ENCODE data around the gene POLD2.

The POLD2 gene

DNA sequence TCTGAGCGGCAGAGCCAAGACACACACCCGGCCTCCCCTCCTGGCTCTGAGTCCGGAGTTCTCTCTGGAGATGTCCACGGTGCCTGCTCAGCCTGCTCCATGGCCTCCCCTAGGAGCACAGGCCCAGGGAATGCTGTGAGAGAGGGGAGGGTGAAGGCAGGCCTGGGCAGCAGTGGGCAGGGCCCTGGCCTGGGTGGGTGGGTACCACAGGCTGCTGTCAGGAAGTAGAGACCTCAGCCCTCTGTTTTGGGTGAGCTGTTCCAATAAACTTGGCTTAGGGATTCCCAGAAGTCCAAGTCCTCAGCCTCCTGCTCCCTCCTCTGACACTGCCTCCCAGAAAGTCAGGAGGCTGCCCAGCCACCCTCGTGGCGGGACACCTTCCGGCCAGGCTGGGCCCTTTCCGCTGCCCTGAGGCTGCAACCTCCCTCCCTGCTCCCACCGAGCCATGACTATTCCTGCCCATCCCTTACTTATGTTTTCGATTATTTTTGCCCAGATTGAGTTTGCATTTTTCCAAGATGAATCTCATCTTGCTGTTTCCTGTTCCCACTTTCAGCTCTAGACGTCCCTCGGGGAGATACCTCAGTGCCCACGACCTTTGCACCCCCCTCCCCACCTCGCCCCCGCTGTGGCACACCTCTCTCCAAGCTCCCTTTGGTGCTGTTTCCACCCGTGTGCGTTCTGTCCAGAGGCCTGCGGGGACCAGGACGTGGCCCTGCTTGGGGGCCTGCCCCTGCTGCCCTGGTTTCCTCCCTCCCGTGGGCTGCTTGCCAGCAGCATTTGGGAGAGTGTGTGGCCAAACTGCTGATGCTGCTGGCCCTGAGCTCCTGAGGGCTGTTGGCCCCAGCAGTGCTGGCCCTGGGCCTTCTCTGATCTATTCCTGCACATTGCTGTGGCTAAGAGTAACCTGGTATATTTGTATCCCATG is 35.2 kb downstream of the POLD2 start:
- no peak for TF ChIP-seq CTCF (IDR thresholded peaks at IDR 0.05; ENCODE audit: low read depth, low read length)
- H3K4me3 ChIP-seq (ENCODE audit: low read depth, low read length): no peak overlapping the region

DNA sequence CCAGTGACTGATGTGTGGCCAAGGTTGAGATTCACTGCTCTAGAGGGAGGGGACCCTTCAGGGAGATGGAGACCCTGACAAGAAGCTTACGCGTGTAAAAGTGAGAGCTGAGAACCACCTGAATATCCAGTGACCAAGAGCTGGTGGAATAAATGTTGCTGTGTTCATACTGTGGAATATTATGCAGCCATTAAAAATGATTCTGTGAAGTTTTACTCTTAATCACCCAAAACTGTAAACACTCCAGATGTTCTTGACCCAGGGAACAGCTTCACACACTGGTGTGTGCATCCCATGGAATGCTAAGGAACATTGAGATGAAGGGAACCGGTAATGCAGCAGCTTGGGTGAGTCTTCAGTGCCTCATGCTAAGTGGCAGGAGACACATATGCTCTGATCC is 36.7 kb downstream of the POLD2 start:
- no peak for TF ChIP-seq CTCF (IDR thresholded peaks at IDR 0.05; ENCODE audit: low read depth, low read length)
- H3K4me3 ChIP-seq (ENCODE audit: low read depth, low read length): no peak overlapping the region

GRCh38 chr7:44085546-44085945 is 37.8 kb downstream of the POLD2 start:
- 0 out of 2 replicates have a peak, but pooled peaks have one; percentile 15 for TF ChIP-seq CTCF (IDR thresholded peaks at IDR 0.05; ENCODE audit: low read depth, low read length)
- H3K4me3 ChIP-seq (ENCODE audit: low read depth, low read length): no peak overlapping the region

- no peak for TF ChIP-seq CTCF (IDR thresholded peaks at IDR 0.05; ENCODE audit: low read depth, low read length)
Observed at GRCh38 chr7:44084701-44085100, 38.6 kb downstream of the POLD2 start.

DNA sequence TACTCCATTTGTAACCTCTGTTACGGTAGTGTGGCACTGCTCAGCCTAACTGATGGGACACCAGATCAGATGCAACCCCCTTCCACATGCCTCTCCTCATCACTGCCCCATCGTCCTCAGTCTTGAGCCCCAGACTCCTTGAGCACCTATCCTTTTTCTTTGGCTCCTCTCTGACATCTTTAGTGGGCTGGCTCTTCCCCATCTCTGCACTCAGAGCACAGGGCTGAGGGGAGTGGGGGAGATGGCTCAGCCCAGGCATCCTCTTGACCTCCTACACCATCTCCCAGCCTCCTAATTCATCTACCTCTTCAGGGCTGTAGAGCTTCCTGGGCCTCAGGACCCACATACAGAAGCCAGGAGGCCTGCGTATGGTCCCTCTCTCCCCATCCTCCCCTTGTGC is 39.6 kb downstream of the POLD2 start:
- H3K4me3 ChIP-seq (ENCODE audit: low read depth, low read length): no peak overlapping the region
- no peak for TF ChIP-seq CTCF (IDR thresholded peaks at IDR 0.05; ENCODE audit: low read depth, low read length)

More at GRCh38 chr7:44084701-44085100, 38.6 kb downstream of the POLD2 start:
- no peak overlapping the region for H3K4me3 ChIP-seq (ENCODE audit: low read depth, low read length)

DNA sequence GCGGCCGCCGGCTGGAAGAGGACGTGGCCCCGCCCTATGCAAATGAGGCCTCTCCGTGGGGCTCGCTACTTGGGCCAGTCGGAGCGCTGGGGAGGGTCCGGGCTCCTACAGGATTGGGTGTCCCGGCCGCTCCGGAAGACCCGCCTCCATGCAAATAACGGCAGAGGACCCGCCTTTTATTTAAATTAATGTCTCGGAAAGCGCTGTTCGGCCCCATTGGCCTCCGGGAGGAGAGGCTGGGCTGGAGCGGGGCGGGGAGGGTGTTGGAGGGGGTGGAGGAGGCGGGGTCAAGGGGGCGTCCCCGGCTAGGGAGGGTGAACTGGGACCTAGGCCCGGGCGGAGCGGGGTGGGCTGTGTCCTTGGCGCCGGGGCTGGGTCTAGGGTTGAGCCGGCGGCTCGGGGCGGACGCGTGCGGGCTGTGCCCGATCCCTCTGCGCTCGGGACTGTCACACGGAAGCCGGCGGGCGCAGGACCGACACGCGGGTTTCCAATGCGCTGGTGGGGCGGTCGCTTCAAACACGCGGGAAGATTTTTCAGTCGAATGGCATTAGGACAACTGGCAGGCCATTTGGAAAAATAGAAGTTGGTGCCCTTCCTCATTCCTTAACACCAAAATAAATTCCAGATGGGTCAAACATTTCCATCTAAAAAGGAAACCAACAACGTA is 40.7 kb downstream of the POLD2 start:
- H3K4me3 ChIP-seq (ENCODE audit: low read depth, low read length): peak overlapping the region; percentile 65
- no peak for TF ChIP-seq CTCF (IDR thresholded peaks at IDR 0.05; ENCODE audit: low read depth, low read length)

DNA sequence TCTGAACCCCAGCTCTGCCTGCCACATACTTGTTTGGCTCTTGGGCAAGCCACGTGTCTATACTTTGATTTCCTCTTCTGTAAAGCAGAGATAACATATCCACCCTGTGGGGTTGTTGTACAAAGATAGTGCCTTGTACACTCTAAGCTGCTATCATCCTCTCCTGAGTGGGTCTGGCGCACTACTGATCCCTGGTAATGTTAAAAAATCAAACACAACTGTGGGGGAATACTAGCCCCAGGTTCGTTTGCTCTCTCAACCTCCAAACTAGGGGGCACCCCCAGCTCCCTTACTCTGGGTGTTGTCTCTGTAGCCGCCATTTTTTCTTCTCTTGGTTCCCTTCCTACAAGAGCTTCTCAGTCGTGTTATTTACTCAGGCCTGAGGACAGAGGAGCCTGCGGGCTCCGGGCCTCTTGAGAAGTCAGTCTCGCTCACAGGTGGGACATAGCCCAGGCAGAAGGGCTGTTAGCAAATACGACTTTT is 42.0 kb downstream of the POLD2 start:
- H3K4me3 ChIP-seq (ENCODE audit: low read depth, low read length): peak overlapping the region; percentile 85
- no peak for TF ChIP-seq CTCF (IDR thresholded peaks at IDR 0.05; ENCODE audit: low read depth, low read length)

Measured in WI38 (cell line).